Measurements from ENCODE around the gene PLCG1.
"Not testable (repeated sequence)": the region's sequence is repeated elsewhere in the genome, so short reads cannot be mapped to it uniquely, and the experiment has no call there.

Gene PLCG1

DNA sequence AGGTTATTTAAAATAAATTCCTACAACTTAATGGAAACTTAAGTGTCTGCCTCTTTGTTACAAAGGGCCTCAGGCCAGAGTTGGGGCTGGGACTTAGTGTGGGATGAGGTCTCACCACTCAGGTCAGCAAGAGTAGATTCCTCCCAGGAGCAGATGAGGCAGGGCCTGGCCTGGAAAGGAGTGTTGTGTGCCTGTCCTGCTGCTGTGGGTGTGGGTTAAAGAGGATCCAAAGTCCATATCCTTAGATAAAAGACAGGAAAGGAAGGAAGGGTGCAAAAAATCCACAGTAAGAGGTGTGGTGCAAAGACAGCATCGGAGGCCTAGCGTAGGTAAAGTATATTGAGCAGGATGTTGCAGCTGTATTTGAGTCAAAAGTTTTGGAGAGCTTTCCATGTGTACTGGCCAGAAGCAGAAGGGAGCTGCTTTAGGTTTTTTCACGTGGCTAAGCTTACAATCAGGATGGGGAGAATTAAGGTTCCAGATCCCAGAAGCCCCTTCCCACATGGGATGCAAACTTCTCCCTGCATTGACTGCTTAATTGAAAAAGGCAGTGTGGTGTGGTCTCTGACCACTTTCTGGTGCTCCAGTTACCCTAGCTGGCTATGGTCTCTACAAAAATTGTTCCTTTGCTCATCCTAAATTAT is 12.8 kb upstream of the PLCG1 start:
- no peak for DNase-seq (ENCODE audit: low read depth)

DNA sequence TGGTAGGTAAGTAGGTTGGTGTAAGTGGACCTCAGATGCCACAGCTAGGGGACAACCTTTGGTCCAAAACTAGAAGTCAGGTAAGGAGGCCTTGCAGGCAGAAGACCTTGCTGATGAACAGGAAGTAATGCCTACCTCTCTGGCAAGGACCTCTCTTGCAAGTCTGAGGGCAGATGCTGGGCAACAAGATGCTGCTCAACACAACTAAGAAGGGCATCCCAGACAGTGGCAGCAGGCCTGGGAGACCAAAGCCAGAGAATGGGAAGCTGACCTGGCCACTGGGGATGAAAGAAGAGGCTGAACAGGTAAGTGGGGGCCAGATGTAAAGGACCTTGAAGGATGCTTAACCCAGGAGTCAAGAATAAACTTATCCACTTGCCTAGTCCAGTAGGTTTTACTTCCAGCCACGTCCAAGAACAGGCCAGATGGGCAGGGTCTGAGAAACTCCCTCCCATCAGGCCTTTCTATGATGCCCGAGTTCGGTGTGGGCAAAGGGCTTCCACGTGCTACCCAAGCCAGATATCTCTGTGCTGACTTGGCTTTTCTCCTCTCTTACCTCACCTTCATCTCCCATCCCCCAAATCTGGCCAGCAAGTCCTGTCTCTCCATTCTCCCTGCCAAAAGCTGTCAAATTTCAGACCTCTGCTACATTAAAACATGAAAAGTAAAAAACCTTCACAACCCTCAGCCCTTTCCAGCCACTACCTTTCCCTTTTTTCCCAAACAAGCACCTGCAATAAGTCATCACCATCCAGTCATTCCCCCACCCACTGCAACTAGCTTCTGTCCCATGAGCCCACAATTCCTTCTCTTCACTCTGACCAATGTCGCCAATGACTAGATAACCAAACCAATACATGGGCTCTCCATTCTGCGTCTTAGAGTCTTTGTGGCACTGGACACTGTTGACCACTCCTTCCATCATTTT is 11.5 kb upstream of the PLCG1 start:
- DNase-seq (ENCODE audit: low read depth) = no peak

DNA sequence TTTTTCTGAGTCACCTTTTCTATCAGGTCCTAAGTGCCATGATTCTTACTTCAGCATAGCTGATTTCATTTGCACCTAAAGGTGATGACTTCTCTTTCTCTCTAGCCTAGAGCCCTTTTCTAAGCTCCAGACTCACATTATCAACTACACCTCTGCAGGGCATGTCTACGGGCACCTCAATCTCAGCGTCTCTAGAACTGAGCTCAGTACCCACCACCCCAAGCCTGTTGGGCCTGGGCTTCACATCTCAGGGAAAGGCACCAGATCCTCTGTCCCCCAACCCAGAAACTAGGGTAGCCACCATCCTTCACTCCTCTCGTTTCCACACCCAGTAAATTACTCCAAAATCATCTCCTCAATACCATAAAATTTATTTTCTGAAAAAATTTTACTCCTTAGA is 10.6 kb upstream of the PLCG1 start:
- DNase-seq (ENCODE audit: low read depth) = no peak

DNA sequence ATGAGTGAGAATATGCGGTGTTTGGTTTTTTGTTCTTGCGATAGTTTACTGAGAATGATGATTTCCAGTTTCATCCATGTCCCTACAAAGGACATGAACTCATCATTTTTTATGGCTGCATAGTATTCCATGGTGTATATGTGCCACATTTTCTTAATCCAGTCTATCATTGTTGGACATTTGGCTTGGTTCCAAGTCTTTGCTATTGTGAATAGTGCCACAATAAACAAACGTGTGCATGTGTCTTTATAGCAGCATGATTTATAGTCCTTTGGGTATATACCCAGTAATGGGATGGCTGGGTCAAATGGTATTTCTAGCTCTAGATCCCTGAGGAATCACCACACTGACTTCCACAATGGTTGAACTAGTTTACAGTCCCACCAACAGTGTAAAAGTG is 9.0 kb upstream of the PLCG1 start:
- not testable (repeated sequence) for DNase-seq (ENCODE audit: low read depth)

DNA sequence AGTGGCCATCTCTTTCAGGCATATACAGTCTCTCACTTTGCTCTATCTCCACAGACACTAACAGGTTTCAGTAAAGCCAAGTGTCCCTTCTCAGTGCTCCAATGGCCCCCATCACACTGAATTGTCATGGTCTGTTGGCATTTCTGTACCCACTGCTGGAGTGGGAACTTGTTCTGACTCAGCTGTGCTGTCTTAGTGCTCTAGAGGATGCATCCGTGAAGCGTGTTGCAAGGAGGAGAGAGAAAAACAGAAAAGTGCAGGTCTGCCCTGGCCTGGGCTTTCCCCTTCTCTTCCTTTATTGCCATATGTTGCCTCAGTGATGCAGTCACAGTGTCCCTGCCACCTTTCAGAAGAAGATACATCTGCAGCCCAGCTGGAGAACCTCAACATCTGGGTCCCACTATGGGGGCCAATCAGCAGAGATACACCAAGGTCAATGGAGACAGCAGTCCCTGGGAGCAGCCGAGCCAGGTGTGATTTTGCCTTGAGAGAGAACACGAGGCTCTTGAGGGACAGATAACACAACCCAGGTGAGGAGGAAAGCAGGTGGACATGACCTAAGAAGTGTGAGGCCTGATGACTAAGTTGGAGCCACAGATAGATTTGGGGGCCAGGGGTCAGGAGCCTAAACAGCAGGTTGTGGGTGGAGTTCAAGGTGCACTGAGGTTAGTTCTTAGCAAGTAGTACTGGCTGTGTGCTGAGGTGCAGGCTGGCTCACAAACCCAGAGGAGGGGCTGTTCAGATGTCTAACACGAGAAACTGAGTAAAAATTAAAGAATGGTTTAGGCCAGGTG is 5.6 kb upstream of the PLCG1 start:
- DNase-seq (ENCODE audit: low read depth) = no peak

DNA sequence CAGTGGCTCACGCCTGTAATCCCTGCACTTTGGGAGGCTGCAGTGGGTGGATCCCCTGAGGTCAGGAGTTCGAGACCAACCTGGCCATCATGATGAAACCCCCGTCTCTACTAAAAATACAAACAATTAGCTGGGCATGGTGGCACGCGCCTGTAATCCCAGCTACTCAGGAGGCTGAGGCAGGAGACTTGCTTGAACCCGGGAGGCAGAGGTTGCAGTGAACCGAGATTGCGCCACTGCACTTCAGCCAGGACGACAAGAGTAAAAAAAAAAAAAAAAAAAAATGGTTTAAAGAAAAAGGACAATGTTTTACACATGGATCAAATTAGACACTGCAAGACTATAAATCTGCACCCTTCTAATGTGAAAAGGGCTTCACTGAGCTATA is 5.0 kb upstream of the PLCG1 start:
- not testable (repeated sequence) for DNase-seq (ENCODE audit: low read depth)

DNA sequence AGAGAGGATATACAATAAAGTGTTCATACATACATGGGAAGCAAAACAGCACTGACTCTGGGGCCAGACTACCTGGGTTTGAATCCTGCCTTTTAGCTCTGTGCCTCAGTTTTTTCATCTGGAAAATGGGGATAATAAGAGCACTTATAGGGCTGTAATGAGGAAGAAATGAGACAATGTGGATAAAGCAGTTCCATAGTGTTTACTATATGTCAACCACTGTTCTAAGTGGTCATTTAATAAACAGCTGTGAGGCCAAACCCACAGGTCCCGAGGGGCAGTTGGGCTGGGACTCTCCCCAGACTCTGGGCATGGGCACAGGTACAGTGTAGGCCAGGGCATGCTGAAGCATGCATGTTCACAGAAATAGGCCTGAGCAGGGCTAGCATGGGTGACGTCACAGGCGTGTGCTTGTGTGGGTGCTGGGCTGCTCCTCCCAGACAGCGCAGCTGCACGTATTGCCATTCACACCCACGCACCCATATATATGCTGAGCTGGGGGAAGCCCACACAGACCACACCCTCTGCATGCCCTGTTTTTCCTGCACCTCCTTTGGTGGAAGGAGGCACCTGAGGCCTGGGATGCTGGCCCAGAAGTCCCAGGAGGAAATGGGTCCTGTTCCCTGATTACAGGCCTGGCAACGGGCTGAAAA is 3.5 kb upstream of the PLCG1 start:
- DNase-seq (ENCODE audit: low read depth) = no peak

DNA sequence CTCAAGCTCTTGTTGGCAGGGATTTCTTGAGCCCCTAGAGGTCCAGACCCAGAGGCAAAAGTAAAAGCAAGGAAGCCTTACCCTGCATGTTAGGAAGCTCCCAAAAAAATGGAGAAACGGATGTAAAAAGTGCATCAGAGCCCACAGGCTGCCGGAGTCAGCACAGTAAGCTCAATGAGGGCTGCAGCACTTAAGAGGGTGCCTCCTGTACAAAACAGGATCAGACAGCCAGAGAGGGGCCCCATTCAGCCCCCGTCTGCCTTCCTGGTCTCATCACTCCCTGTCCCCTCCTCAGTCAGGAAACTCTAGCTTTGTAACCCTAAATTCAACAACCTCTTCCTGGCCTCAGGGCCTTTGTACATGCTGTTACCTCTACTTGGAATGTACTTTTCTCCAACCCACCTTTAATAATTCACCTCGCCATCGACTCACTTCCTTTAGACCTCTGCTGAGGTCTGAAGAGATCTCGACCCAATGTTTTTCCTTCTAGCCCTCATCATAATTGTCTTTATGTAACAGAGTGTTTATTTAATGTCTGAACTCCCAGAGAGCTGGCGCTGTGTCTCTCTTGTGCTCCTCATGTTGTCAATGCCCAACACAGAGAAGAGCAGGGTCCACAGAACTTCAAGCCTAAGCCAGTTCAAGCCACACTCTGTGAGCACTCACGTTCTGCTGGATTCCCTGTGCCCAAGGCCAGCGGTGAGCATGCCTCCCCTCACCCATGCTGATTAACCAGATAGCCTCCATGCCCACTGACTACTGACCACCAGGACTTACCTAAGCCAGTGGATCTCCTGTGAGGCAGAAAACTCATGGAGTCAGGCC is 2.8 kb upstream of the PLCG1 start:
- DNase-seq (ENCODE audit: low read depth) = no peak

DNA sequence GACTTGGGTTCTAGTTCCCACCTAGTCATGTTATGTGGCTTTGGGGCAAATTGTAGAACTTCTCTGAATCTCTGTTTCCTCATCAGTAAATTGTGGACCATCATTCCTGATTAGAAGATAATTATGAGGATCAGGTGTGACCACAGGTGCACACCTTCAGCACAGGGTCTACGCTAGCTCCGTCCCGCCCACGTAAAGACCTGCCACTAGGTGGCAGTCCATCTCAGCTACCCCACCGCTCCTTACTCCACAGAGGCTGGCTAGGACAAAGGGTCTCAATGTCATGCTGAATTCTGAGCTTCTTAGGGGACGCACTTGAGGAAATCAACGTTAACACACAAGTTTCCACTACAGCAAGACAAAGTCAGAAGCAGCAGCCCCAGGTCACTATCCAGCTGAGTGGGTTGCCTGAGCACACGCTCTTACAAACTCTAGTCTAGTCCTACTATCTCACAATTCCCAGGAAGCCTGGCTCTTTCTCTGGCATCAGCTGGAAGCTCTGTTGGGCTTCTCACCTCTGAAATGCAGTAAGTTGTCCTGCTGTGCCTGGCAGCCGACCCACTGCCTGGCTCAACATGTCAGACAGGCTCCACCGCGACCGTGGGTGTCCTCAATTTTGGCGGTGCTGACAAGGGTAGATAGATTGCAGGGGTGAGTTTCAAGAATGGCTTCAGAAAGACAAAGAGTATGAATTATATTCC is 2.0 kb upstream of the PLCG1 start:
- DNase-seq (ENCODE audit: low read depth) = no peak

DNA sequence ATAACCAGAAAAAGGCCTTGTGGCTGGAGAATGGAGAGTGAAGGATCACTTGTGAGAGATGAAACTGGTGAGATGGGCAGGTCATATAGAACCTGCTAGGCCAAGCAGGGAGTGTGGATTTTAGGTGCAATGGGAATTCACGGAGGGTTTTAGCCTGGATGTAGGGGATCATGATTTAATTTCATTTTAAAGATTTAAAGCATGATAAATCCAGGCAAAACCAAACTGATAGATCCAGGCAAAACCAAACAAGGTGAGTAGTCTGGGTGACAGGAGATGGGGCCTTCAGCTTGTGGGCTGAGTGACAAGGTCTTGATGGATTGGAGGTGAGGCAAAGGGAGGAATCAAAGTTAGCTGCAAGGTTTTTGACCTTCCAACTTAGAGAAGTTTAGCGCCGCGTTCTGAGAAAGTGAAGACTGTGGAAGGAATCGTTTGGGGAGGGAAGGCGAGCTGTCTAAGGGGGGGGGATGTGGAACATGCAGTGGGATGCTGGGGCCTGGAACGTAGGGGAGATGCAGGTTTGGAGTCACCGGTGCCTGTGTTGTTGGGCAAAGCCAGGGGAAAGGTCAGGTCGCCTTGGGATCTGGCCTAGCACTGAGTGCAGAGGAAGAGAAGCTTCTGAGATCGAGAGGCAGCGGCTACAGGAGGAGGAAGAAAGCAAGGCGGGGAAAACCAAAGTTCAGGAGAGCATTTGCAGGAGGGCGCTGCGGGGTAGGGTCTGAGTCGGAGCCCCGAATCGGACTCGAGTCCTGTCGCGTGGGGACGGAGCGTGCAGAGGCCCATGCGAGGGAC is 1.3 kb upstream of the PLCG1 start:
- DNase-seq (ENCODE audit: low read depth) = no peak

DNA sequence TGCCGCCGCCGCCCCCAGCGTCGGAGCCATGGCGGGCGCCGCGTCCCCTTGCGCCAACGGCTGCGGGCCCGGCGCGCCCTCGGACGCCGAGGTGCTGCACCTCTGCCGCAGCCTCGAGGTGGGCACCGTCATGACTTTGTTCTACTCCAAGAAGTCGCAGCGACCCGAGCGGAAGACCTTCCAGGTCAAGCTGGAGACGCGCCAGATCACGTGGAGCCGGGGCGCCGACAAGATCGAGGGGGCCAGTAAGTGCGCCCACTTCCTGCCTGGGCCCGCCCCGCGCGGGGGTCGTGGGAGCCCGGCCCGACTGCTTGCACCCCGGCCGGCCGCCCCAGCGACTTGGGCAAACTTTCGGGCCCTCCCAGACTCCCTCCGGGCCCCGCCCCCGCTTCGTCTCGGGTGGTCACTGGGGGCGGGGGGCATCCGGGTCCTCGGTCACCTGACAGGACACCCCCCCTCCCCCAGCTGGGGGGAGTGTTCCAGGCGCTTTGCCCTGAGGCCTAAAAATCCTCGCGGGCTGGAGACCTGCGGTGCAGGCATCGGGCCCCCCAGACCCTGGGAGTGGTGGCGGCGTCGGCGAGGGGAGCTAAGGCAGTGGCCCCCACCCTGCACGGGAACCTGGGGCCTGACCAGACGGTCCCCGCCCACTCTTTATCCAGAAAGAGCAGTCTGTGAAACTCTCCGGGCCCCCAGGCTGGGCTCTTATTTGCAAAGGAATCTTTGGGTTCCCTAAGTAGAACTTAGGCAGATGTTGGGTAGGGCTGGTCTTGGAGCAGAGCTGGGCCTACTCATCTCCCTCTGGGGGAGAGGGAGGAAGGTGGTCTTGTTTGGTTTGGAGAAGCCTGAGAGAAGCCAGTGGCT is 501 bp downstream of the PLCG1 start:
- peak; percentile 40 for DNase-seq (ENCODE audit: low read depth)

DNA sequence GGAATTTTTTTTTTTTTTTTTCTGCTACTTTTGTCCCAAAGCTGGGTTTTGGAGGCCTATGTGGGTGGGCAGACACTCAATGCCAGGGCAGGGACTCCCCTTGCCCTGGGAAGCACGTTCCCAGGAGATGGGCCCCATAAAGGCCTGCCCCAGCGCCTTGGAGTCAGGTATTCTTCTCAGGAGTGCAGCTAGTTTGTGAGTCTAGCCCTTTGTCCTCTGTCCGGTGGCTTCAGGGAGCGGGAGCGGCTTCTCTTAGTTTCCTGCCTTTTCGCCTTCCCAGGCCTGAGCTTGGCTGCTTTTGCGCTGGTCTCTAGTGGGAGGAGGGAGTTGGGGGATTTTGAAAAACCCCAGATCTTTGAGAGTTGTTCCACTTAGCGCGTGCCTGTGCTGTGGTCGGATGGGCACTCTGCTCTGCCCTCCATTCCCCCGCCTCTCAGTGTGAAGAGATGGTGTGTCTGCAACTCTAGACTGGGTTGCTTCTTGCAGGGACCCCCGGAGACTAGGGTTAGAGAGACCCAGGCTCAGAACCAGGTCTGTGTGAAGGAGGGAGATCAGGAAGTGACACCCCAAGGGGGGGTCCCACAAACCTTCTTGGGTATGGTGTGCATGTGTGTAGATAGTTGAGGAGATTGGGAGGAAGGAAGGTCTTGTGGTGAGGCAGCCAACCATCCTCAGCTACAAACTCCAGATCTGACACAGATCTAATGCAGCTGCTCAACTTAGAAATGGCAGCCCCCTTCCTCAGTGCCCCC is 1.3 kb downstream of the PLCG1 start:
- peak; percentile 57 for DNase-seq (ENCODE audit: low read depth)

DNA sequence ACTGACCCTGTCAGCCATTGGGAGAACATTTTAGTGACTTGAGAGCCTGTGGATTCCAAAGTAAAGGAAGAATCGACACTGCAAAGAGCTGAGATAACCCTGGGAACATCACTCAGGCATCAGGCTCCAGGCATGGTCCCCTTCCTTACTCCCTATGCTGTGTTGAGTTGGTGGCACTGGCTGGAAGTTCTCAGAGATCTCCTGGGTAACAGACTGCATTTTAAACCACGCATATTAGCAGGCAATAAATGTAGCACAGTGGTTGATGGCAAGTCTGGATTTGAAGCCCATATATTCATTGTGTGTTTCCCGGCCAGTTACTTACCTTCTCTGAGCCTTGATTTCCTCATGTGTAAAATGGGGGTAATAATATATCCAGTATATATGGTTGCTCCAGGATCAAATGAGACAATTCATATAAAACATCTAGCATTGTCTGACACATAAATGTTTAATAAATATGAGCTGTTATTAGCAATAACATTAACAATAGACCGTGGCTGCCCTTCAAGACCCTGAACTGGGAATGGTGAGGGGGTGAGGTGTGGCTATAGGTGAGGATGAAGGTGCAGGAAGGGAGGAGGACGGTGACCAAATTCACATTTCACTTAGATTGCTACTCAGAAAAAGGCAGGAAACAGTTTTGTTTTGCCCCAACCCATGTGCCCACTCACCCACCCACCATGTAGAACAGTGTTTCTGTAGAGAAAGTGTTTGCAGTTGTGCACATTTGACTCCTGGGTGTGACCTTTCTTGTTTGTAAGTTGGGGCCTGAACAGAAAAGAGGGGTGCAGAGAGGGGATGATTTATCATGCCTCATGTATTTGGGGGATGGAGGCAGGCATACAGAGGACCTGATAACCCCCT is 2.1 kb downstream of the PLCG1 start:
- DNase-seq (ENCODE audit: low read depth) = no peak

DNA sequence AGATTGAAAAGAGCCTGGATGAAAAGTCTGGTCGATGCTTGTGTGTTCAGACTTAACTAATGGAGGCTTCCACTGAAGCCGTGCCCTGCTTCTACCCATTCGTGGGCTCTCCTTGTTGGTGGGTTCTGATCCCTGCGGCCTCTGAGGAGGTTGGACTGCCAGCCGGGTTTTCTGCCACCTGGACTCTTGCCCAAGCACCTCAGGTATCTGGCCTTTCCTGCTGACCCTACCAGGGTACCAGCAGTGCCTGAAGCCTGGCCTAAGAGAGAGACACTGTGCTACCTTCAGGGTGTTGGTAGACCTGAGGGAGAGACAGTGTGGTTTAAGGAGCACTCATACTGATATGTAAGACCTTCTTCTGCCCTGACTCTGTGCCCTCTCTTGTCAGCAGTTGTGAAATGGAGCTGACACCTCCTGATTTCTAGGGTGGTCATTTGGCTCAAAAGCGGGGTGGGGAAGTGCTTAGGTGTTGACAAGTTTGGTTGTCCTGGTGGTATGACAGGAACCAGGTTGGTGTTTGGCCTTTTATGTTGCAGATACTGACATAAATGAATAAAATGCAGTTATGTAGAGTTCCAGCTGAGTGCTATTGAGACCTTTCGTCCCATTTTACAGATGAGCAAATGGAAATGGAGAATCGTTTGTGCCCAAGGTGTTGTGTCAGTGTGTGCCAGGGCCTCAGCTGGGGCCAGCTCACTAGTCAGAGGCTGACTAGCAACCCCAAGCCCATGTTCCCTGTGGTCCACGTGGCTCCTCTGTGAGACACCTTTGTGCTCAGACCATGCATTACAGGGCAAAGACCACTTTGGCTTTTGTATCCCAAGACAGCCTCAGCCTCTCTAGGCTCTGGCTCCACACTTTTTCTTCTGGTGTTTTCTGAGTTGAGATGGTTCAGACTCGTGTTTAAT is 3.1 kb downstream of the PLCG1 start:
- no peak for DNase-seq (ENCODE audit: low read depth)

DNA sequence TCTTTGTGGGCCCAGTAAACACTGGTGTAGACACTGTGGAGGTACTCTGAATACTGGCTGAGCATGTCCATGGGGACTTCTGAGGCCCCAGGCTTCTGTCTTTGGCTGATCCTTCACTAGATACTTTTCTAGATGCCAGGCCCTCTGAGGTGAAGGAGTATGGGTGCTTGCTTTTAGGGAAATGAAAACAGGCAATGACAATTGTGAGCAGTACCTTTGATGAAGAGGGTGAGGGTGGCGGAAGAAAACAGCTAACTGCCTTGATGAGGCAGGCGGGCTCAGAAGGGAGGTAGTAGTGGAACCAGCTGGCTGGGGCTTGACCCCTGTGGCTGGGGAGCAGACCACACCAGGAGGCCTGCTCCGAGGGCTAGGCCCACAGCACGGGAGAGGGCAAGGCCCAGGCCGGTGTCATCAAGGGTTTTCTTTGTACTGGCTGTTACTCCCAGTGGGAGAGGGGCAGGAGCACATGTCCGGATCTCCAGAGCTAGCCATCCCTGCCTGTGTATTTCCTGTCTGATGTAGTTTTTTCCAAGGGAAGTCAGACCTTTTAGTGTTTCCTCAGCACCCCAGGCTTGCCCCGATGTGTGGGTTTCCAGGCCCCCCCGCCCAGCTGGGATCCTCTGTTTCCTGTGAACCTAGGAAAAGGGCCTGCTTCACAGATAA is 3.9 kb downstream of the PLCG1 start:
- no peak for DNase-seq (ENCODE audit: low read depth)

DNA sequence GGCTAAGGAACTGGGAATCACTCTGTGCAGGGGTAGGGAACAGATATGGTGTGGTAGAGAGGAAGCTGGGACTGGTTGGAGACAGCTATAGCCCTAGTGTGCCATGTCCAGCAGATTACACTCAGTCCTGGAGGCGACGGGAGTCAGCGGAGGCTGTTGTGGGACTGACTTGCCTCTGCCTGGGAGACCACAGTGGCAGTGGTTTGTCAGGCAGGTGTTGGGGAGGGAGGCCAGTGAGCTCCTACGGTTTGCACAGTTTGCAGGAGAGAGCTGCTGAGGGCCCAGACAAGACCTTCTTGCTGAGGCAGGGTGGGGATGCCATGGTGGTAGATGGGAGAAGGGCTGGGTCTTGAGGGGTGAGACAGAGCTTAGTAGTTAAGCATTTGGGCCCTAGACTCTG is 4.9 kb downstream of the PLCG1 start:
- DNase-seq (ENCODE audit: low read depth) = no peak
